Measurements from ENCODE around the gene C21orf58.
A peak's percentile ranks its signal among the peaks of the same experiment; 100 is the strongest.

C21orf58 gene

GRCh38 chr21:46273341-46273740 is 50.3 kb downstream of the C21orf58 start:
- DNase-seq: no peak
- in situ Hi-C loops (cut with MboI; ENCODE audit: low pct_unique_long_range_greater_than_20kb, low sequenced_read_pairs): no loop called here

GRCh38 chr21:46269466-46269865 is 54.2 kb downstream of the C21orf58 start:
- DNase-seq: no peak
- in situ Hi-C loops (cut with MboI; ENCODE audit: low pct_unique_long_range_greater_than_20kb, low sequenced_read_pairs): no loop called here

- no peak for DNase-seq
- in situ Hi-C loops (cut with MboI; ENCODE audit: low pct_unique_long_range_greater_than_20kb, low sequenced_read_pairs): no loop called here
Observed at GRCh38 chr21:46268371-46268770, 55.3 kb downstream of the C21orf58 start.

GRCh38 chr21:46266946-46267345 is 56.7 kb downstream of the C21orf58 start:
- in situ Hi-C loops (cut with MboI; ENCODE audit: low pct_unique_long_range_greater_than_20kb, low sequenced_read_pairs): no loop called here
- DNase-seq: no peak

GRCh38 chr21:46265736-46266525 is 57.7 kb downstream of the C21orf58 start:
- DNase-seq: no peak
- in situ Hi-C loops (cut with MboI; ENCODE audit: low pct_unique_long_range_greater_than_20kb, low sequenced_read_pairs): no loop called here

- in situ Hi-C loops (cut with MboI; ENCODE audit: low pct_unique_long_range_greater_than_20kb, low sequenced_read_pairs): no loop called here
- DNase-seq: no peak
Observed at GRCh38 chr21:46264690-46265144, 59.0 kb downstream of the C21orf58 start.

GRCh38 chr21:46264046-46264689 is 59.5 kb downstream of the C21orf58 start:
- in situ Hi-C loops (cut with MboI; ENCODE audit: low pct_unique_long_range_greater_than_20kb, low sequenced_read_pairs): no loop called here
- DNase-seq: no peak

- DNase-seq: no peak
- in situ Hi-C loops (cut with MboI; ENCODE audit: low pct_unique_long_range_greater_than_20kb, low sequenced_read_pairs): no loop called here
Observed at GRCh38 chr21:46256501-46256994, 67.1 kb downstream of the C21orf58 start.

- in situ Hi-C loops (cut with MboI; ENCODE audit: low pct_unique_long_range_greater_than_20kb, low sequenced_read_pairs): no loop called here
- no peak for DNase-seq
Observed at GRCh38 chr21:46255758-46256337, 67.8 kb downstream of the C21orf58 start.

GRCh38 chr21:46255166-46255565 is 68.5 kb downstream of the C21orf58 start:
- in situ Hi-C loops (cut with MboI; ENCODE audit: low pct_unique_long_range_greater_than_20kb, low sequenced_read_pairs): no loop called here
- no peak for DNase-seq

GRCh38 chr21:46254208-46254975 is 69.3 kb downstream of the C21orf58 start:
- in situ Hi-C loops (cut with MboI; ENCODE audit: low pct_unique_long_range_greater_than_20kb, low sequenced_read_pairs): no loop called here
- DNase-seq: no peak

- DNase-seq: peak; percentile 93
- in situ Hi-C loops (cut with MboI; ENCODE audit: low pct_unique_long_range_greater_than_20kb, low sequenced_read_pairs): no loop called here
Observed at GRCh38 chr21:46253610-46254124, 70.0 kb downstream of the C21orf58 start.

- in situ Hi-C loops (cut with MboI; ENCODE audit: low pct_unique_long_range_greater_than_20kb, low sequenced_read_pairs): no loop called here
Observed at GRCh38 chr21:46252840-46253239, 70.8 kb downstream of the C21orf58 start.

More at GRCh38 chr21:46252840-46253239, 70.8 kb downstream of the C21orf58 start:
- DNase-seq: no peak

Data from KBM-7 (cell line).